Central memory CD8-positive, alpha-beta T cell (primary cell): Measurements from ENCODE around the gene DLGAP1.
"Not testable (repeated sequence)": the region's sequence is repeated elsewhere in the genome, so short reads cannot be mapped to it uniquely, and the experiment has no call there.

Source experiments
- ATAC-seq: fragments of 150-1000 bp; cut with Tn5 transposase; replicated peaks from 2 replicates; pipeline ENCODE4 v1.10.0; 2022; ENCODE audit warnings: mild to moderate bottlenecking, moderate FRiP score, moderate number of reproducible peaks; ENCODE audit not compliant: poor library complexity, severe bottlenecking; ENCODE audit errors: extremely low read depth
- DNase-seq, 2 donors: peaks; one replicate each; pipeline ENCODE4 v3.0.0; 2021; ENCODE audit warnings: low spot score in 2 of 2
- H3K27ac Mint-ChIP-seq: one replicate; pipeline ENCODE4 v1.8.0; 2022; ENCODE audit warnings: low read depth, mild to moderate bottlenecking, moderate library complexity, mixed read lengths
- H3K27me3 Mint-ChIP-seq: one replicate; pipeline ENCODE4 v1.8.0; 2022; ENCODE audit warnings: mixed read lengths
- H3K36me3 Mint-ChIP-seq: one replicate; pipeline ENCODE4 v1.8.0; 2022; ENCODE audit warnings: mild to moderate bottlenecking, moderate library complexity, mixed read lengths; ENCODE audit not compliant: insufficient read depth
- H3K4me1 Mint-ChIP-seq: one replicate; pipeline ENCODE4 v1.8.0; 2022; ENCODE audit warnings: mixed read lengths
- H3K4me3 Mint-ChIP-seq: one replicate; pipeline ENCODE4 v1.8.0; 2022; ENCODE audit warnings: mild to moderate bottlenecking, moderate library complexity, mixed read lengths
- H3K9me3 Mint-ChIP-seq: one replicate; pipeline ENCODE4 v1.8.0; 2022; ENCODE audit warnings: mixed read lengths

Gene DLGAP1

GRCh38 chr18:3606863-3607262 lies 848.2 kb downstream of the DLGAP1 start:
- not testable (repeated sequence) for H3K4me3 Mint-ChIP-seq, H3K4me1 Mint-ChIP-seq, H3K9me3 Mint-ChIP-seq, DNase-seq, H3K36me3 Mint-ChIP-seq, ATAC-seq, H3K27ac Mint-ChIP-seq, H3K27me3 Mint-ChIP-seq

GRCh38 chr18:3605954-3606443 lies 849.1 kb downstream of the DLGAP1 start:
- Mint-ChIP-seq H3K9me3 (no peaks in the 10 kb centered on the region), H3K36me3 (peaks cover 4% of the 10 kb centered on the region), H3K4me3 (no peak overlapping the region), H3K27me3 (no peaks in the 10 kb centered on the region), H3K27ac (no peak overlapping the region), H3K4me1 (peaks cover 6% of the 10 kb centered on the region)
- DNase-seq: no peak
- peak; percentile 40 for ATAC-seq

GRCh38 chr18:3605486-3605952 lies 849.6 kb downstream of the DLGAP1 start:
- H3K4me1 Mint-ChIP-seq: peaks cover 6% of the 10 kb centered on the region
- ATAC-seq: no peak
- no peaks in the 10 kb centered on the region for H3K27me3 Mint-ChIP-seq
- no peak overlapping the region for H3K27ac Mint-ChIP-seq
- DNase-seq: no peak
- no peaks in the 10 kb centered on the region for H3K9me3 Mint-ChIP-seq
- H3K36me3 Mint-ChIP-seq: peaks cover 4% of the 10 kb centered on the region
- H3K4me3 Mint-ChIP-seq: no peak overlapping the region

- Mint-ChIP-seq H3K4me1 (no peaks in the 10 kb centered on the region), H3K4me3 (no peak overlapping the region), H3K9me3 (no peaks in the 10 kb centered on the region), H3K36me3 (peaks cover 7% of the 10 kb centered on the region), H3K27ac (no peak overlapping the region), H3K27me3 (no peaks in the 10 kb centered on the region)
- DNase-seq (no peak), ATAC-seq (peak; percentile 72)
Observed at GRCh38 chr18:3604498-3605408, 850.4 kb downstream of the DLGAP1 start.

GRCh38 chr18:3604235-3604497 lies 850.9 kb downstream of the DLGAP1 start:
- H3K9me3 Mint-ChIP-seq: no peaks in the 10 kb centered on the region
- H3K27me3 Mint-ChIP-seq: no peaks in the 10 kb centered on the region
- H3K4me3 Mint-ChIP-seq: no peak overlapping the region
- H3K27ac Mint-ChIP-seq: no peak overlapping the region
- H3K36me3 Mint-ChIP-seq: peaks cover 10% of the 10 kb centered on the region
- DNase-seq (no peak), ATAC-seq (no peak)
- H3K4me1 Mint-ChIP-seq: no peaks in the 10 kb centered on the region

GRCh38 chr18:3603421-3604234 lies 851.5 kb downstream of the DLGAP1 start:
- peaks cover 11% of the 10 kb centered on the region for H3K36me3 Mint-ChIP-seq
- H3K4me1 Mint-ChIP-seq: no peaks in the 10 kb centered on the region
- no peaks in the 10 kb centered on the region for H3K9me3 Mint-ChIP-seq
- ATAC-seq (peak; percentile 25), DNase-seq (no peak)
- H3K4me3 Mint-ChIP-seq: no peak overlapping the region
- no peak overlapping the region for H3K27ac Mint-ChIP-seq
- no peaks in the 10 kb centered on the region for H3K27me3 Mint-ChIP-seq

GRCh38 chr18:3601106-3601755 lies 853.9 kb downstream of the DLGAP1 start:
- H3K36me3 Mint-ChIP-seq: peaks cover 15% of the 10 kb centered on the region
- H3K27me3 Mint-ChIP-seq, H3K27ac Mint-ChIP-seq, ATAC-seq, DNase-seq, H3K9me3 Mint-ChIP-seq: not testable (repeated sequence)
- peak overlapping the region; percentile 16 for H3K4me3 Mint-ChIP-seq
- peaks cover 16% of the 10 kb centered on the region for H3K4me1 Mint-ChIP-seq

GRCh38 chr18:3599861-3600260 lies 855.2 kb downstream of the DLGAP1 start:
- no peak for DNase-seq
- H3K4me3 Mint-ChIP-seq: no peak overlapping the region
- peaks cover 18% of the 10 kb centered on the region for H3K36me3 Mint-ChIP-seq
- ATAC-seq: no peak
- H3K27me3 Mint-ChIP-seq: no peaks in the 10 kb centered on the region
- H3K4me1 Mint-ChIP-seq: peaks cover 27% of the 10 kb centered on the region
- H3K9me3 Mint-ChIP-seq: no peaks in the 10 kb centered on the region
- H3K27ac Mint-ChIP-seq: no peak overlapping the region

- Mint-ChIP-seq H3K9me3 (no peaks in the 10 kb centered on the region), H3K27me3 (no peaks in the 10 kb centered on the region), H3K36me3 (peaks cover 24% of the 10 kb centered on the region), H3K4me3 (no peak overlapping the region), H3K4me1 (peaks cover 34% of the 10 kb centered on the region), H3K27ac (no peak overlapping the region)
- ATAC-seq: no peak
- DNase-seq: no peak
Observed at GRCh38 chr18:3599195-3599594, 855.9 kb downstream of the DLGAP1 start.

- Mint-ChIP-seq H3K27ac (no peak overlapping the region), H3K36me3 (peaks cover 31% of the 10 kb centered on the region), H3K4me1 (peaks cover 36% of the 10 kb centered on the region), H3K9me3 (no peaks in the 10 kb centered on the region), H3K4me3 (no peak overlapping the region), H3K27me3 (no peaks in the 10 kb centered on the region)
- no peak for ATAC-seq
- DNase-seq: no peak
Observed at GRCh38 chr18:3598581-3598980, 856.5 kb downstream of the DLGAP1 start.

GRCh38 chr18:3597409-3598357 lies 857.4 kb downstream of the DLGAP1 start:
- Mint-ChIP-seq H3K4me1 (peaks cover 44% of the 10 kb centered on the region), H3K27ac (peak overlapping the region; percentile 95), H3K27me3 (no peaks in the 10 kb centered on the region), H3K36me3 (peaks cover 34% of the 10 kb centered on the region), H3K4me3 (peak overlapping the region; percentile 89), H3K9me3 (no peaks in the 10 kb centered on the region)
- DNase-seq: no peak
- no peak for ATAC-seq
